DMS114 treated with DMSO at 0.1 percent for 48 hours (cell line): Measurements from ENCODE around the gene SLC4A2.
"Not testable (repeated sequence)": the region's sequence is repeated elsewhere in the genome, so short reads cannot be mapped to it uniquely, and the experiment has no call there.

Experiments
- DNase-seq: peaks from one replicate; lab custom pipeline; 2025; ENCODE audit not compliant: unreplicated experiment; lab: John Stamatoyannopoulos, UW

SLC4A2 gene

GRCh38 chr7:151059367-151060112 lies at the start of gene SLC4A2:
Gene SLC4A2, plus strand, starts transcription at chr7:151059589. Its CDS starts 2,399 bp downstream, at chr7:151061988.
- DNase-seq: peak; percentile 55

GRCh38 chr7:151010037-151010306 lies 49.4 kb upstream of the SLC4A2 start:
- DNase-seq: no peak

GRCh38 chr7:151010307-151011096 lies 48.9 kb upstream of the SLC4A2 start:
- DNase-seq: no peak

GRCh38 chr7:151011097-151011409 lies 48.3 kb upstream of the SLC4A2 start:
- DNase-seq: no peak

GRCh38 chr7:151011616-151012015 lies 47.8 kb upstream of the SLC4A2 start:
- DNase-seq: not testable (repeated sequence)

GRCh38 chr7:151012031-151012692 lies 47.2 kb upstream of the SLC4A2 start:
- DNase-seq: no peak

- no peak for DNase-seq
These were observed 46.5 kb upstream of the SLC4A2 start for GRCh38 chr7:151012911-151013347.

- DNase-seq: no peak
These were observed 46.0 kb upstream of the SLC4A2 start for GRCh38 chr7:151013356-151013732.

- no peak for DNase-seq
These were observed 45.5 kb upstream of the SLC4A2 start for GRCh38 chr7:151013733-151014497.

- DNase-seq: no peak
These were observed 44.4 kb upstream of the SLC4A2 start for GRCh38 chr7:151014950-151015349.

- DNase-seq: no peak
These were observed 43.4 kb upstream of the SLC4A2 start for GRCh38 chr7:151015967-151016366.

GRCh38 chr7:151016505-151016904 lies 42.9 kb upstream of the SLC4A2 start:
- no peak for DNase-seq

- DNase-seq: no peak
These were observed 42.4 kb upstream of the SLC4A2 start for GRCh38 chr7:151016942-151017341.

GRCh38 chr7:151017370-151017952 lies 41.9 kb upstream of the SLC4A2 start:
- DNase-seq: no peak

- no peak for DNase-seq
These were observed 41.4 kb upstream of the SLC4A2 start for GRCh38 chr7:151017953-151018420.

- DNase-seq: peak; percentile 23
These were observed 40.8 kb upstream of the SLC4A2 start for GRCh38 chr7:151018421-151019129.

GRCh38 chr7:151019130-151019447 lies 40.3 kb upstream of the SLC4A2 start:
- no peak for DNase-seq

GRCh38 chr7:151020231-151020630 lies 39.2 kb upstream of the SLC4A2 start:
- no peak for DNase-seq

- no peak for DNase-seq
These were observed 36.2 kb upstream of the SLC4A2 start for GRCh38 chr7:151023232-151023631.

GRCh38 chr7:151024435-151025056 lies 34.8 kb upstream of the SLC4A2 start, which contains the start of gene ATG9B:
Gene ATG9B, minus strand, starts transcription at chr7:151024494. Its CDS starts 71 bp downstream, at chr7:151024423.
- no peak for DNase-seq
